GM23338 (cell line): ENCODE measurements around the gene CASQ1. TPM values are rescaled to one million over a fixed set of nuclear protein-coding genes. Genes with fewer than 3 reads are reported as not detected.

Source experiments
- ATAC-seq: fragments of 200-7000 bp; cut with Tn5 transposase; 3 replicates; pipeline ENCODE4 v1.9.1; 2020
- DNase-seq: peaks from one replicate; pipeline ENCODE4 v3.0.0-alpha.2; 2015; ENCODE audit warnings: low spot score
- H2AFZ ChIP-seq: fragments of 200-600 bp; sonication (generic); 2 replicates; pipeline ENCODE4 v1.8.0; 2016; ENCODE audit warnings: antibody characterized with exemption, mild to moderate bottlenecking, moderate library complexity
- H3F3A ChIP-seq: fragments of 200-600 bp; sonication (generic); replicated peaks from 2 replicates; pipeline ENCODE4 v1.8.0; 2017; ENCODE audit warnings: antibody characterized with exemption, mixed run types, low read depth
- H3K27ac ChIP-seq: fragments of 200-600 bp; sonication (generic); 2 replicates; pipeline ENCODE4 v1.6.1; 2016; ENCODE audit warnings: low read depth
- H3K27me3 ChIP-seq: fragments of 200-600 bp; sonication (generic); 2 replicates; pipeline ENCODE4 v1.8.0; 2016; ENCODE audit warnings: mild to moderate bottlenecking, mixed run types, moderate library complexity; ENCODE audit not compliant: insufficient read depth
- H3K36me3 ChIP-seq: fragments of 200-600 bp; sonication (generic); 2 replicates; pipeline ENCODE4 v1.8.0; 2016; ENCODE audit warnings: mild to moderate bottlenecking; ENCODE audit not compliant: insufficient read depth
- H3K4me1 ChIP-seq: fragments of 200-600 bp; sonication (generic); 2 replicates; pipeline ENCODE4 v1.8.0; 2016; ENCODE audit warnings: mild to moderate bottlenecking, moderate library complexity; ENCODE audit not compliant: insufficient read depth
- H3K4me2 ChIP-seq: fragments of 200-600 bp; sonication (generic); 2 replicates; pipeline ENCODE4 v1.7.1; 2017; ENCODE audit warnings: mixed run types
- H3K4me3 ChIP-seq: fragments of 200-600 bp; sonication (generic); 2 replicates; pipeline ENCODE4 v1.6.1; 2016; ENCODE audit warnings: mixed run types
- H3K79me2 ChIP-seq: fragments of 200-600 bp; sonication (generic); replicated peaks from 2 replicates; pipeline ENCODE4 v1.8.0; 2017; ENCODE audit warnings: mild to moderate bottlenecking; ENCODE audit not compliant: insufficient read depth
- H3K9me2 ChIP-seq: fragments of 200-600 bp; sonication (generic); 2 replicates; pipeline ENCODE4 v1.8.0; 2017; ENCODE audit not compliant: insufficient read depth
- H4K20me1 ChIP-seq: fragments of 200-600 bp; sonication (generic); replicated peaks from 2 replicates; pipeline ENCODE4 v1.8.0; 2017; ENCODE audit warnings: mild to moderate bottlenecking; ENCODE audit not compliant: insufficient read depth
- H3K27ac Mint-ChIP-seq: 2 replicates; pipeline ENCODE4 v1.8.0; 2020; ENCODE audit warnings: inconsistent platforms, mild to moderate bottlenecking, moderate library complexity, mixed read lengths
- H3K27me3 Mint-ChIP-seq: 3 replicates; pipeline ENCODE4 v1.8.0; 2022; ENCODE audit warnings: low read depth, mild to moderate bottlenecking, moderate library complexity, mixed read lengths, inconsistent platforms; ENCODE audit not compliant: insufficient read depth, poor library complexity
- H3K36me3 Mint-ChIP-seq: 3 replicates; pipeline ENCODE4 v1.8.0; 2021; ENCODE audit warnings: low read depth, mild to moderate bottlenecking, inconsistent platforms, moderate library complexity, mixed read lengths
- H3K4me1 Mint-ChIP-seq: 3 replicates; pipeline ENCODE4 v1.8.0; 2020; ENCODE audit warnings: mild to moderate bottlenecking, inconsistent platforms, mixed read lengths
- H3K4me3 Mint-ChIP-seq: 3 replicates; pipeline ENCODE4 v1.8.0; 2021; ENCODE audit warnings: moderate library complexity, mild to moderate bottlenecking, inconsistent platforms, mixed read lengths
- H3K9me3 Mint-ChIP-seq: 3 replicates; pipeline ENCODE4 v1.8.0; 2020; ENCODE audit warnings: moderate library complexity, mild to moderate bottlenecking, inconsistent platforms, mixed read lengths
- CREB1 ChIP-seq: fragments of 250-450 bp; sonication (Bioruptor Pico); IDR thresholded peaks from 2 replicates; pipeline ENCODE4 v1.5.0; 2020; ENCODE audit warnings: low read depth, mild to moderate bottlenecking, moderate library complexity
- CTCF ChIP-seq, 2 experiments: fragments of 200-600 bp in 1 of 2; sonication (generic) in 1 of 2; conservative IDR thresholded peaks; 2 replicates each; pipeline versions ENCODE4 v1.5.1 to v1.6.1; 2016 to 2017; ENCODE audit warnings: antibody characterized with exemption in 2 of 2, low read depth in 2 of 2, mild to moderate bottlenecking in 2 of 2, moderate library complexity in 1 of 2
- ETS1 ChIP-seq: IDR thresholded peaks from 2 replicates; pipeline ENCODE4 v1.6.1; 2016; ENCODE audit warnings: antibody characterized with exemption
- EZH2 ChIP-seq: fragments of 200-600 bp; sonication (generic); IDR thresholded peaks from one replicate; pipeline ENCODE4 v1.8.0; 2017; ENCODE audit warnings: antibody characterized with exemption, mild to moderate bottlenecking, low read depth; ENCODE audit not compliant: unreplicated experiment
- EZH2phosphoT487 ChIP-seq: fragments of 200-600 bp; sonication (generic); IDR thresholded peaks from one replicate; pipeline ENCODE4 v1.8.1; 2018; ENCODE audit warnings: antibody characterized with exemption; ENCODE audit not compliant: unreplicated experiment
- JUNB ChIP-seq: IDR thresholded peaks from one replicate; pipeline ENCODE4 v1.6.1; 2016; ENCODE audit warnings: antibody characterized with exemption; ENCODE audit not compliant: unreplicated experiment
- REST ChIP-seq: IDR thresholded peaks from one replicate; pipeline ENCODE4 v1.6.1; 2018; ENCODE audit warnings: antibody characterized with exemption; ENCODE audit not compliant: unreplicated experiment
- STAT1 ChIP-seq: IDR thresholded peaks from one replicate; pipeline ENCODE4 v1.6.1; 2016; ENCODE audit warnings: antibody characterized with exemption; ENCODE audit not compliant: unreplicated experiment
- ZNF114 ChIP-seq: fragments of 250-450 bp; sonication (Bioruptor Pico); IDR thresholded peaks from 2 replicates; pipeline ENCODE4 v1.5.0; 2020; ENCODE audit warnings: mild to moderate bottlenecking, moderate library complexity
- ZNF331 ChIP-seq: fragments of 250-450 bp; sonication (Bioruptor Pico); IDR thresholded peaks from 2 replicates; pipeline ENCODE4 v1.5.0; 2020; ENCODE audit warnings: low read depth, mild to moderate bottlenecking, moderate library complexity
- polyA plus RNA-seq: library from polyadenylated mRNA; unstranded; fragments of >200 nt; fragmentation: Nextera tagmentation; extraction: Ambion mirVana; gene quantifications from 2 replicates; pipeline ENCODE4 v1.2.1, GENCODE V29; 2016
- total RNA-seq: library from RNA; depleted of rRNA; stranded (reverse); fragments of >200 nt; shearing (Covaris generic); gene quantifications from 2 replicates; pipeline ENCODE4 v1.2.3, GENCODE V29; 2014

The CASQ1 gene
- total and polyA plus RNA-seq, 2 experiments from 2014 or later: 1.1 to 2.8 TPM

DNA sequence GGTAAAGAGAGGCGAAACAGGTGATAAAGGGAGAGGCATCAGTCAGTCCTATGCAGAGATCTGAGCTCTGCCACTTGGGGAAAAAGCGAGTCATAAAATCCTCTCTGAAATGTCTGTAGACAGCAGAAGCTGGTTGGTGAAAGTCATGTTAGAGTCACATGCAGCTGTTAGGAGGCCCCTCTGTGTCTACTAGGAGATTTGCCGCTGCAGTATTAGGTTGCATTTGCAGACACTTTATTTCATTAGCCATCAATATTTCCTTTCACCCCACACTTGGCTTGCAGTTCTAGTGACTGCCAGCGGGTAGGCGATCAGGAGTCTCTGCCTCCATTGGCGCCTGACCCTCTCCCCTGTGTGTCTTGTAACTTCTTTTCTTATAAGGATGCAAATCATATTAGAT is 22.8 kb upstream of the CASQ1 start:
- H3K4me1 Mint-ChIP-seq: peaks cover 59% of the 10 kb centered on the region
- H3K27me3 Mint-ChIP-seq: peaks cover 20% of the 10 kb centered on the region

DNA sequence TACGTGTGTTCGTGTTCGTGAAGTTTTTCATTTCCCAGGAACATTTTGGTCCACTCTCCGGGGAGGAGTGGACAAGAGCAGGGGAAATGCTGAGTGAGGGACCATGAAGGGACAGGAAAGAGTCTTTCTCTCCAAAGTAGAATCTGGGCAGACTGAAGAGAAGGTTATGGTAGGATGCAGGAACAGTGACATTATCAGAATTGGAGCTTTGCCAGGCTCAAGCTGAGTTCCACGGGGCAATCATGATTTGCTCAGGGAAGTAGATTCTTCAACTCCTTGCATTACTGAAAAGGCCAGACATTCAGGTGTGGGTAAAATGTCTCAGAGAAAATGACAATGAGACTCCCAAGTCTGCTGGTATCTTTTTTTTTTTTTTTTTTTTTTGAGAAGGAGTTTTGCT is 22.4 kb upstream of the CASQ1 start:
- no peak overlapping the region for H3K4me3 Mint-ChIP-seq
- no peak overlapping the region; the same call in 1 of the 2 replicates for H3K27ac Mint-ChIP-seq

More for the DNA sequence above, 22.8 kb upstream of the CASQ1 start:
- H3K27ac ChIP-seq: no peak overlapping the region
- no peak for ATAC-seq
- Mint-ChIP-seq H3K36me3 (no peaks in the 10 kb centered on the region), H3K9me3 (no peaks in the 10 kb centered on the region), H3K4me3 (no peak overlapping the region), H3K27ac (no peak overlapping the region; the same call in 1 of the 2 replicates)
- peak overlapping the region; percentile 9 for H3K4me2 ChIP-seq
- DNase-seq: peak; percentile 51
- no peak for TF ChIP-seq STAT1
- peak; percentile 49 to 59 for TF ChIP-seq CTCF (conservative IDR thresholded peaks at IDR 0.05; ENCODE audit: low read depth in 2 of 2)
- no peaks in the 10 kb centered on the region for H4K20me1 ChIP-seq
- H3K36me3 ChIP-seq: no peaks in the 10 kb centered on the region
- H3K4me1 ChIP-seq: peaks cover 52% of the 10 kb centered on the region
- no peaks in the 10 kb centered on the region for H3K79me2 ChIP-seq
- H3K27me3 ChIP-seq: no peaks in the 10 kb centered on the region
- no peaks in the 10 kb centered on the region for H3K9me2 ChIP-seq
- no peak overlapping the region for H3K4me3 ChIP-seq
- no peak overlapping the region for H2AFZ ChIP-seq
- peaks cover 20% of the 10 kb centered on the region for H3F3A ChIP-seq

More for the DNA sequence above, 22.4 kb upstream of the CASQ1 start:
- TF ChIP-seq REST (no peak), EZH2 (no peak), STAT1 (no peak), ZNF114 (CRISPR knock-in tag) (no peak), ETS1 (no peak), CREB1 (CRISPR knock-in tag) (no peak), EZH2phosphoT487 (no peak), JUNB (no peak), ZNF331 (no peak)
- DNase-seq (no peak), ATAC-seq (no peak)
- Histone ChIP-seq H3K9me2 (peaks cover 3% of the 10 kb centered on the region), H3K27me3 (no peaks in the 10 kb centered on the region), H3K4me1 (peaks cover 54% of the 10 kb centered on the region), H3K79me2 (no peaks in the 10 kb centered on the region), H2AFZ (no peak overlapping the region), H3F3A (peaks cover 20% of the 10 kb centered on the region), H3K36me3 (no peaks in the 10 kb centered on the region), H3K27ac (no peak overlapping the region), H3K4me2 (peak overlapping the region; percentile 9; the same call in 1 of the 2 replicates), H3K4me3 (no peak overlapping the region), H4K20me1 (no peaks in the 10 kb centered on the region)
- peaks cover 22% of the 10 kb centered on the region for H3K27me3 Mint-ChIP-seq
- H3K9me3 Mint-ChIP-seq: no peaks in the 10 kb centered on the region
- H3K4me1 Mint-ChIP-seq: peaks cover 61% of the 10 kb centered on the region
- H3K36me3 Mint-ChIP-seq: no peaks in the 10 kb centered on the region
